GM12878 (cell line): ENCODE results near the gene KAZN. TPM values are rescaled to one million over a fixed set of nuclear protein-coding genes. Genes with fewer than 3 reads are reported as not detected.

ENCODE experiments used
- ATAC-seq: fragments of 200-7000 bp; cut with Tn5 transposase; 3 replicates; pipeline ENCODE4 v1.9.1; 2020; ENCODE audit warnings: mild to moderate bottlenecking, moderate library complexity
- BruUV-seq: library from RNA; stranded (reverse); fragments of 400-500 nt; replicated peaks from 2 replicates; lab custom pipeline; 2021; lab: Mats Ljungman, UMichigan
- CTCF ChIA-PET: fragments of 300-600 bp; sonication (Branson Sonifier 250); formaldehyde crosslinking; extraction: SDS; loops from one replicate; lab custom pipeline; 2021; ENCODE audit warnings: inconsistent platforms; lab: Yijun Ruan, JAX
- POLR2A ChIA-PET: fragments of 350-600 bp; formaldehyde crosslinking; extraction: SDS; loops from one replicate; lab custom pipeline; 2021; ENCODE audit warnings: inconsistent platforms; lab: Charles Lee
- RAD21 ChIA-PET: fragments of 300-600 bp; sonication (Branson Sonifier 250); formaldehyde crosslinking; loops from one replicate; lab custom pipeline; 2023; ENCODE audit warnings: antibody characterized with exemption; ENCODE audit not compliant: unreplicated experiment; lab: Charles Lee
- SMC1A ChIA-PET: fragments of 300-600 bp; sonication (Branson Sonifier 250); formaldehyde crosslinking; loops from one replicate; lab custom pipeline; 2023; ENCODE audit not compliant: unreplicated experiment, uncharacterized antibody; lab: Charles Lee
- DNase-seq: peaks from one replicate; pipeline ENCODE4 v3.0.0-alpha.2; 2011; ENCODE audit warnings: low read depth, low spot score
- FAIRE-seq: peaks from 3 replicates; lab custom pipeline; 2011; peaks lifted over from hg19 to GRCh38; lab: Jason Lieb, UNC
- H2AFZ ChIP-seq: 2 replicates; pipeline ENCODE4 v1.6.0; 2011; ENCODE audit warnings: low read depth, low read length, control low read depth; ENCODE audit not compliant: control insufficient read depth
- H3K27ac ChIP-seq: 2 replicates; pipeline ENCODE4 v1.5.1; 2011; ENCODE audit warnings: control low read depth; ENCODE audit not compliant: control insufficient read depth, insufficient read depth
- H3K27me3 ChIP-seq, 2 experiments: replicated peaks in 1 of 2; 2 replicates each; pipeline versions ENCODE4 v1.6.0 to v1.6.1; 2011; ENCODE audit warnings: low read length in 1 of 2; ENCODE audit not compliant: control insufficient read depth in 2 of 2, insufficient read depth in 2 of 2
- H3K36me3 ChIP-seq, 2 experiments: 2 replicates each; pipeline ENCODE4 v1.5.1; 2011; ENCODE audit warnings: low read length in 1 of 2; ENCODE audit not compliant: control insufficient read depth in 2 of 2, insufficient read depth in 2 of 2
- H3K4me1 ChIP-seq: 2 replicates; pipeline ENCODE4 v1.6.1; 2011; ENCODE audit warnings: mild to moderate bottlenecking, low read length, moderate library complexity, mixed read lengths; ENCODE audit not compliant: control insufficient read depth, insufficient read depth
- H3K4me2 ChIP-seq: 2 replicates; pipeline ENCODE4 v1.6.0; 2011; ENCODE audit warnings: control low read depth; ENCODE audit not compliant: control insufficient read depth, insufficient read depth
- H3K4me3 ChIP-seq: fragments of 200-600 bp; sonication (generic); 2 replicates; pipeline ENCODE4 v1.5.1; 2016
- H3K79me2 ChIP-seq: 2 replicates; pipeline ENCODE4 v1.6.0; 2011; ENCODE audit warnings: low read length; ENCODE audit not compliant: control insufficient read depth, insufficient read depth
- H3K9ac ChIP-seq: 2 replicates; pipeline ENCODE4 v1.8.0; 2011; ENCODE audit warnings: low read length, control low read depth, mixed read lengths; ENCODE audit not compliant: control insufficient read depth, insufficient read depth
- H3K9me3 ChIP-seq: replicated peaks from 3 replicates; pipeline ENCODE4 v1.5.1; 2011; ENCODE audit warnings: mild to moderate bottlenecking, low read length; ENCODE audit not compliant: control insufficient read depth, insufficient read depth
- H4K20me1 ChIP-seq: 2 replicates; pipeline ENCODE4 v1.6.0; 2011; ENCODE audit not compliant: control insufficient read depth, insufficient read depth
- BHLHE40 ChIP-seq, 2 experiments: fragments of 450-650 bp in 1 of 2; IDR thresholded peaks; 2 replicates each; pipeline ENCODE4 v1.6.1; 2011 to 2017; ENCODE audit warnings: low read depth in 2 of 2, borderline replicate concordance in 1 of 2, improper control_type of control experiment in 1 of 2, low read length in 1 of 2, mild to moderate bottlenecking in 1 of 2
- CHD1 ChIP-seq: IDR thresholded peaks from 2 replicates; pipeline ENCODE4 v1.6.1; 2012; ENCODE audit warnings: low read depth, low read length, improper control_type of control experiment
- CHD4 ChIP-seq: fragments of 200-600 bp; sonication (generic); IDR thresholded peaks from 2 replicates; pipeline ENCODE4 v1.6.1; 2016; ENCODE audit warnings: mild to moderate bottlenecking
- CREB1 ChIP-seq: IDR thresholded peaks from 2 replicates; pipeline ENCODE4 v1.6.1; 2012; ENCODE audit warnings: low read depth, mild to moderate bottlenecking, inconsistent platforms
- DPF2 ChIP-seq: fragments of 450-650 bp; IDR thresholded peaks from 2 replicates; pipeline ENCODE4 v1.6.1; 2017; ENCODE audit warnings: mild to moderate bottlenecking
- FOS ChIP-seq: IDR thresholded peaks from 3 replicates; pipeline ENCODE4 v1.6.1; 2011; ENCODE audit warnings: borderline replicate concordance; ENCODE audit not compliant: insufficient read length; ENCODE audit errors: extremely low read depth
- FOXM1 ChIP-seq: IDR thresholded peaks from 2 replicates; pipeline ENCODE4 v1.6.1; 2012; ENCODE audit warnings: low read depth, mild to moderate bottlenecking, inconsistent platforms, low read length, moderate library complexity
- HDAC6 ChIP-seq: fragments of 200-600 bp; sonication (generic); IDR thresholded peaks from one replicate; pipeline ENCODE4 v1.8.0; 2017; ENCODE audit warnings: antibody characterized with exemption; ENCODE audit not compliant: unreplicated experiment
- RAD51 ChIP-seq: fragments of 450-650 bp; IDR thresholded peaks from 2 replicates; pipeline ENCODE4 v1.6.1; 2016; ENCODE audit warnings: moderate library complexity, mild to moderate bottlenecking, inconsistent platforms
- SMAD5 ChIP-seq: IDR thresholded peaks from 2 replicates; pipeline ENCODE4 v1.6.1; 2016; ENCODE audit warnings: antibody characterized with exemption, low read depth
- SP1 ChIP-seq: IDR thresholded peaks from one replicate; pipeline ENCODE4 v1.6.1; 2011; ENCODE audit warnings: low read depth, low read length
- in situ Hi-C: fragments of 300-500 bp; cut with MboI; formaldehyde crosslinking; loops from 9 replicates; pipeline ENCODE4 v1.14.3; 2018; ENCODE audit warnings: mixed read lengths
- intact Hi-C: fragments of 100-400 bp; cut with micrococcal nuclease; formaldehyde crosslinking; loops from one replicate; pipeline ENCODE4 v1.14.2; 2022; ENCODE audit not compliant: unreplicated experiment
- polyA plus RNA-seq, 11 experiments: library from polyadenylated mRNA; depleted of rRNA in 4 of 11; unstranded in 6 of 11; stranded (reverse) in 5 of 11; fragments of >200 nt; fragmentation: Nextera tagmentation in 4 of 11; fragmentation: Illumina TruSeq in 1 of 11; extraction: Ambion mirVana in 4 of 11; extraction: Trizol in 1 of 11; gene quantifications; 1 replicate in 1 of 11; 2 replicates in 10 of 11; pipeline versions ENCODE4 v1.2.1 to v1.2.3, GENCODE V29; 2011 to 2016; ENCODE audit warnings: inconsistent platforms in 2 of 11, missing spikeins in 2 of 11, low read depth in 1 of 11
- total RNA-seq, 4 experiments: library from RNA; depleted of rRNA in 3 of 4; stranded (reverse); fragments of >200 nt in 3 of 4; fragmentation: Illumina TruSeq in 1 of 4; extraction: Trizol in 1 of 4; gene quantifications; 2 replicates each; pipeline versions ENCODE4 v1.2.1 to v1.2.3, GENCODE V29; 2013 to 2021
- TF ChIP-seq, protein P1 (sequence below): IDR thresholded peaks from 2 replicates; pipeline ENCODE4 v1.6.1; 2011; ENCODE audit warnings: low read depth, mild to moderate bottlenecking, low read length, moderate library complexity, borderline replicate concordance; ENCODE audit errors: extremely low read depth
- TF ChIP-seq, protein P2 (sequence below), 3 experiments: IDR thresholded peaks in 2 of 3; conservative IDR thresholded peaks in 1 of 3; 2 replicates each; pipeline ENCODE4 v1.5.1; 2011; ENCODE audit warnings: low read depth in 3 of 3, low read length in 3 of 3, mild to moderate bottlenecking in 3 of 3, control low read depth in 2 of 3, moderate library complexity in 2 of 3, inconsistent platforms in 1 of 3, mixed read lengths in 1 of 3; ENCODE audit not compliant: control insufficient read depth in 2 of 3, insufficient read depth in 1 of 3; ENCODE audit errors: extremely low read depth in 1 of 3
- TF ChIP-seq, protein P3 (sequence below): fragments of 450-650 bp; IDR thresholded peaks from 2 replicates; pipeline ENCODE4 v1.6.1; 2018; ENCODE audit warnings: mild to moderate bottlenecking, low read depth, moderate library complexity; ENCODE audit not compliant: partially characterized antibody
- TF ChIP-seq, protein P4 (sequence below): fragments of 150-350 bp; IDR thresholded peaks from 2 replicates; pipeline ENCODE4 v1.6.1; 2014; ENCODE audit warnings: mild to moderate bottlenecking, low read depth, low read length

The KAZN gene
- total and polyA plus RNA-seq, 10 of the 15 experiments (the other 5 are each of a cell fraction or from before 2014, with no cell fraction given): 0.72 to 4.0 (median 1.2) TPM

DNA sequence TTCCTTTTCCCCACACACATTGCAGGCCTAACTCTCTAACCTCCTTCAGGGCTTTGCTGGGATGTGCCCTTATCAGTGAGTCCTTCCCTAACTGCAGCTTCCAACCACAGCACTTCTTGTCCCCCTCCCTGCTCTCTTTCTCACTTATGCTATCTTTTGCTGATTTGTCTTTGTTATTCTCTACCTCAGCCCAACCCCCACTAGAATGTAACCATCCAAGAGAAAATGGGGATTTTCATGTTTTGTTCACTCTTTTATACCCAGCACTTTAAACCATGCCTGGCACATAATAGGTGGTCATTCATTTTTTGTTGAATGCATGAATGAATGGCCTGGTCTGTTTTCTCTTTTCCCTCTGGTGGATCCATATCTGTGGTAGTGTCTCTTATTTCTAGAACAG is 243.5 kb downstream of the KAZN start:
- in situ Hi-C loops: no loop called here
- Histone ChIP-seq H3K79me2 (no peaks in the 10 kb centered on the region), H3K27me3 (no peaks in the 10 kb centered on the region), H3K36me3 (no peaks in the 10 kb centered on the region), H3K4me1 (no peaks in the 10 kb centered on the region), H4K20me1 (no peaks in the 10 kb centered on the region)
- RAD21 ChIA-PET: no interaction called here
- FAIRE-seq: no peak
- no peak for TF ChIP-seq SMAD5
- TF ChIP-seq, protein P1, sequence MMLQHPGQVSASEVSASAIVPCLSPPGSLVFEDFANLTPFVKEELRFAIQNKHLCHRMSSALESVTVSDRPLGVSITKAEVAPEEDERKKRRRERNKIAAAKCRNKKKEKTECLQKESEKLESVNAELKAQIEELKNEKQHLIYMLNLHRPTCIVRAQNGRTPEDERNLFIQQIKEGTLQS: no peak
- TF ChIP-seq CHD1: no peak
- TF ChIP-seq, protein P2, sequence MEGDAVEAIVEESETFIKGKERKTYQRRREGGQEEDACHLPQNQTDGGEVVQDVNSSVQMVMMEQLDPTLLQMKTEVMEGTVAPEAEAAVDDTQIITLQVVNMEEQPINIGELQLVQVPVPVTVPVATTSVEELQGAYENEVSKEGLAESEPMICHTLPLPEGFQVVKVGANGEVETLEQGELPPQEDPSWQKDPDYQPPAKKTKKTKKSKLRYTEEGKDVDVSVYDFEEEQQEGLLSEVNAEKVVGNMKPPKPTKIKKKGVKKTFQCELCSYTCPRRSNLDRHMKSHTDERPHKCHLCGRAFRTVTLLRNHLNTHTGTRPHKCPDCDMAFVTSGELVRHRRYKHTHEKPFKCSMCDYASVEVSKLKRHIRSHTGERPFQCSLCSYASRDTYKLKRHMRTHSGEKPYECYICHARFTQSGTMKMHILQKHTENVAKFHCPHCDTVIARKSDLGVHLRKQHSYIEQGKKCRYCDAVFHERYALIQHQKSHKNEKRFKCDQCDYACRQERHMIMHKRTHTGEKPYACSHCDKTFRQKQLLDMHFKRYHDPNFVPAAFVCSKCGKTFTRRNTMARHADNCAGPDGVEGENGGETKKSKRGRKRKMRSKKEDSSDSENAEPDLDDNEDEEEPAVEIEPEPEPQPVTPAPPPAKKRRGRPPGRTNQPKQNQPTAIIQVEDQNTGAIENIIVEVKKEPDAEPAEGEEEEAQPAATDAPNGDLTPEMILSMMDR (IDR thresholded peaks at IDR 0.05 in 2 of 3, conservative IDR thresholded peaks at IDR 0.05 in 1 of 3; ENCODE audit: control insufficient read depth in 2 of 3, extremely low read depth in 1 of 3, insufficient read depth in 1 of 3, low read depth in 3 of 3, low read length in 3 of 3): no peak
- no peak for TF ChIP-seq FOS
- TF ChIP-seq, protein P3, sequence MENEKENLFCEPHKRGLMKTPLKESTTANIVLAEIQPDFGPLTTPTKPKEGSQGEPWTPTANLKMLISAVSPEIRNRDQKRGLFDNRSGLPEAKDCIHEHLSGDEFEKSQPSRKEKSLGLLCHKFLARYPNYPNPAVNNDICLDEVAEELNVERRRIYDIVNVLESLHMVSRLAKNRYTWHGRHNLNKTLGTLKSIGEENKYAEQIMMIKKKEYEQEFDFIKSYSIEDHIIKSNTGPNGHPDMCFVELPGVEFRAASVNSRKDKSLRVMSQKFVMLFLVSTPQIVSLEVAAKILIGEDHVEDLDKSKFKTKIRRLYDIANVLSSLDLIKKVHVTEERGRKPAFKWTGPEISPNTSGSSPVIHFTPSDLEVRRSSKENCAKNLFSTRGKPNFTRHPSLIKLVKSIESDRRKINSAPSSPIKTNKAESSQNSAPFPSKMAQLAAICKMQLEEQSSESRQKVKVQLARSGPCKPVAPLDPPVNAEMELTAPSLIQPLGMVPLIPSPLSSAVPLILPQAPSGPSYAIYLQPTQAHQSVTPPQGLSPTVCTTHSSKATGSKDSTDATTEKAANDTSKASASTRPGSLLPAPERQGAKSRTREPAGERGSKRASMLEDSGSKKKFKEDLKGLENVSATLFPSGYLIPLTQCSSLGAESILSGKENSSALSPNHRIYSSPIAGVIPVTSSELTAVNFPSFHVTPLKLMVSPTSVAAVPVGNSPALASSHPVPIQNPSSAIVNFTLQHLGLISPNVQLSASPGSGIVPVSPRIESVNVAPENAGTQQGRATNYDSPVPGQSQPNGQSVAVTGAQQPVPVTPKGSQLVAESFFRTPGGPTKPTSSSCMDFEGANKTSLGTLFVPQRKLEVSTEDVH: no peak
- TF ChIP-seq HDAC6: no peak
- no peak for TF ChIP-seq RAD51
- no peak for TF ChIP-seq FOXM1
- TF ChIP-seq CREB1: no peak
- no peak for TF ChIP-seq CHD4
- no peak for TF ChIP-seq DPF2
- no peak for TF ChIP-seq SP1
- TF ChIP-seq, protein P4, sequence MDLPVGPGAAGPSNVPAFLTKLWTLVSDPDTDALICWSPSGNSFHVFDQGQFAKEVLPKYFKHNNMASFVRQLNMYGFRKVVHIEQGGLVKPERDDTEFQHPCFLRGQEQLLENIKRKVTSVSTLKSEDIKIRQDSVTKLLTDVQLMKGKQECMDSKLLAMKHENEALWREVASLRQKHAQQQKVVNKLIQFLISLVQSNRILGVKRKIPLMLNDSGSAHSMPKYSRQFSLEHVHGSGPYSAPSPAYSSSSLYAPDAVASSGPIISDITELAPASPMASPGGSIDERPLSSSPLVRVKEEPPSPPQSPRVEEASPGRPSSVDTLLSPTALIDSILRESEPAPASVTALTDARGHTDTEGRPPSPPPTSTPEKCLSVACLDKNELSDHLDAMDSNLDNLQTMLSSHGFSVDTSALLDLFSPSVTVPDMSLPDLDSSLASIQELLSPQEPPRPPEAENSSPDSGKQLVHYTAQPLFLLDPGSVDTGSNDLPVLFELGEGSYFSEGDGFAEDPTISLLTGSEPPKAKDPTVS: no peak
- no peak for TF ChIP-seq BHLHE40 (IDR thresholded peaks at IDR 0.05; ENCODE audit: borderline replicate concordance in 1 of 2, low read depth in 2 of 2, low read length in 1 of 2)
- TF ChIP-seq, all 136 proteins: peak for 0
- no peak overlapping the region for H3K9ac ChIP-seq
- ChIA-PET SMC1A (no interaction called here), CTCF (no interaction called here), POLR2A (no interaction called here)
- H2AFZ ChIP-seq: no peak overlapping the region
- H3K9me3 ChIP-seq: peaks cover 2% of the 10 kb centered on the region; the same call in 2 of the 3 replicates
- no peak overlapping the region for H3K4me3 ChIP-seq
- no peak overlapping the region for H3K27ac ChIP-seq
- intact Hi-C loops: no loop called here
- BruUV-seq: no TSS peak
- DNase-seq (no peak), ATAC-seq (no peak)
- no peak overlapping the region for H3K4me2 ChIP-seq
